LNCaP clone FGC (cell line): ENCODE data around the gene PTPN13.

ENCODE experiments used
- DNase-seq: peaks from one replicate; pipeline ENCODE4 v3.0.0-alpha.2; 2011; ENCODE audit warnings: low read depth
- H3K4me3 ChIP-seq: 2 replicates; pipeline ENCODE4 v1.5.1; 2011; ENCODE audit warnings: mild to moderate bottlenecking, low read depth, low read length, control low read depth
- TF ChIP-seq, protein P1 (sequence below): IDR thresholded peaks from 2 replicates; pipeline ENCODE4 v1.5.1; 2012; ENCODE audit warnings: mild to moderate bottlenecking; ENCODE audit not compliant: control insufficient read depth, insufficient read depth; ENCODE audit errors: extremely low read depth

The PTPN13 gene

DNA sequence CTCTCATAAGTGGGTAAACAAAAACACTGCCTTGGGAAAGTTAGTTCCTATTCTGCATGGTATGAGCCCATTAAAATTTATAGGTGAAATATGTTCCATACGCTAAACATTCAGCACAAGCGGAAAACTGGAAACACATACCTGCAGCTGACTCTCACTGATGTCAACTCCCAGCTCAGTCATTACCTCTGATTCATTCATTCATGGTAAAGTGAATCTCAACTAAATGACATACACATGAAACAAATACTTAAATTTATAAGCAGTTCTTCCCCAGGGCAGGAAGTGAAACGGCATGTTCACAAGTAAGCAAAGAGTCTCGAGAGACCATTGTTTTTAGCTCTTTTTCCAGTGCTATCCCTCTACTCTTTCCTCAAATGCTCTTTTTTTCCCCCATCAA is 253.5 kb downstream of the PTPN13 start:
- DNase-seq: no peak
- no peak overlapping the region for H3K4me3 ChIP-seq
- TF ChIP-seq, protein P1, sequence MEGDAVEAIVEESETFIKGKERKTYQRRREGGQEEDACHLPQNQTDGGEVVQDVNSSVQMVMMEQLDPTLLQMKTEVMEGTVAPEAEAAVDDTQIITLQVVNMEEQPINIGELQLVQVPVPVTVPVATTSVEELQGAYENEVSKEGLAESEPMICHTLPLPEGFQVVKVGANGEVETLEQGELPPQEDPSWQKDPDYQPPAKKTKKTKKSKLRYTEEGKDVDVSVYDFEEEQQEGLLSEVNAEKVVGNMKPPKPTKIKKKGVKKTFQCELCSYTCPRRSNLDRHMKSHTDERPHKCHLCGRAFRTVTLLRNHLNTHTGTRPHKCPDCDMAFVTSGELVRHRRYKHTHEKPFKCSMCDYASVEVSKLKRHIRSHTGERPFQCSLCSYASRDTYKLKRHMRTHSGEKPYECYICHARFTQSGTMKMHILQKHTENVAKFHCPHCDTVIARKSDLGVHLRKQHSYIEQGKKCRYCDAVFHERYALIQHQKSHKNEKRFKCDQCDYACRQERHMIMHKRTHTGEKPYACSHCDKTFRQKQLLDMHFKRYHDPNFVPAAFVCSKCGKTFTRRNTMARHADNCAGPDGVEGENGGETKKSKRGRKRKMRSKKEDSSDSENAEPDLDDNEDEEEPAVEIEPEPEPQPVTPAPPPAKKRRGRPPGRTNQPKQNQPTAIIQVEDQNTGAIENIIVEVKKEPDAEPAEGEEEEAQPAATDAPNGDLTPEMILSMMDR: no peak

DNA sequence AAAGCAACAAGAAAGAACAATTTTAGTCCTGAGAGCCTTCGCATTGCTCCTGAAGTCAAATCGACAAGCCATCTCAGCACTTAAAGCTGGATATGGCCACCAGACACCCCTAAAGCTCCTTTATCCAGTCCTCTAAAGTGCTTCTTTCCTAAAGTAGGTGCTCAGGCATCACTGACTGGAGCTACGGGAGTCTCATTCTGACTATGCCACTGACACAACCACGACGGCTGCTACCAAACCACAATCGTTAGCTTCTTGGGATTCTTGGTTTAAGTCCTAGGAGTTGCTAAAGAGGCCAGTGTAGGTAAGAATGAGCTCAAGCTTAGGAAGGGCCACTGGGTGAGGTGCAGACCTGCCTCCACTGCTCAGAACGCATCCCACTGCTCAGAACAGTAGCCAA is 254.0 kb downstream of the PTPN13 start:
- TF ChIP-seq, protein P1: no peak
- DNase-seq: no peak
- no peak overlapping the region for H3K4me3 ChIP-seq

DNA sequence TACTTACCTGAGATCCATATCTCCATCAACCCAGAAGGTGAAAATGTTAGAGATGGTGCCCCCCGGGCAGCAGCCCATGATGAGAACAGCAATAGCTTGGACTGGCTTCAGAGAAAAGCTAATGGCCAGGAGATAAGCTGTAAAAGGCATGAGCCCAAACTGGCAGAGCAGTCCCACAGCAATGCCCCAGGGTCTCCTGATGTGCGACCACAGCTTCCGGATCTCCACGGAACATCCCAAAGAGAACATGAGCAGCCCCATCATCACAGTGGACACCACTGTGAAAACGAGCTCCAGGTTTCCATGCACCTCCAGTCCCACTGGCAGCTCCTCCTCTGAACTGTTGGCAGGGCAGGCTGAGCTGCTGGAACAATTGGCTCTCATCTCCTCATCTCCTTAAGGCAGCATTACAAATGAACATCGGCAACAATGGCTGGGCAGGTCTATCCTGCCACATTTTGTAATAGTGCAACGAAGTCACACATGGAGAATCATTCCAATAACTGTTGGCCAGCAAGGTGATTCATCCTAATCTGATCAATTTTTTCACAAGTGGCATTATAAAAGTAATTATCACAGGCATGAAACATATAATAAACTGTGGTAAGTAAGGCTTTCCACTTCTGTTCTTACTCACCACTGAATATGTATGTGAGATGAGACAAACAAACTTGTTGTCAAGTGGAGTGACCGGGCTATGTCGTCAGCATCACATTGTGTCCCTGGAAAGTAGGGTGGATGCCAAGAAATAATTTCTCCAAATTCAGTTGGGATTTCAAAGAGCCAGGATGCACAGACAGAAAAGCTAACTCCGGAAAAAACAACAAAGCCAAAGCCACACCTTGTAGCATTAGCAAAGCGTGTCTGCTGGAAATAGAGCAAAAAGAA is 254.9 kb downstream of the PTPN13 start, which contains the start of gene SLC10A6:
TSS of gene SLC10A6 (minus strand) at position 653 of the 888 bp plus-strand sequence. CDS start at position 384, 269 bp downstream.
- DNase-seq: no peak
- TF ChIP-seq, protein P1: no peak
- no peak within 1 kb of the TSS for H3K4me3 ChIP-seq

- TF ChIP-seq, protein P1: no peak
- DNase-seq: no peak
- H3K4me3 ChIP-seq: no peak overlapping the region
These were observed 259.1 kb downstream of the PTPN13 start for GRCh38 chr4:86853209-86853608.

DNA sequence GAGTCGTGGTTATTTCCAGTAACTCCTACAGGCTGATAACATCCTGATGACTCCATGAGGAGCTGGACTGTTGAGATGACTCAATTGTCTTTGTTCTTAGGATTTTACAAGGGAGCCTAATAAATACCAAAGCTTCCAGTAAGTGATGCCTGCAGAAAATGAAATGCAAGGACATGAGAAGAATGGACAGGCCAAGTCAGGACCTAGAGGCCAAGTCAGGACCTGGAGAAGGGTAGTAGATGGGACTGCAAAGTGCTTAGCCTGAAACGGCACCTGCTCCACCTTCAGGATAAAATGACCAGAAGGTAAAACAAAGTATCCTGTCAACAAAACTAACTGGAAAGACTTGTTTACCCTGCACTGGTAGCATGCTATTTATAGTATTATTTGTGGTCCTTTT is 261.5 kb downstream of the PTPN13 start:
- TF ChIP-seq, protein P1: peak; percentile 36
- H3K4me3 ChIP-seq: 0 out of 2 replicates have a peak overlapping the region, but pooled peaks have one; percentile 6
- DNase-seq: peak; percentile 84

GRCh38 chr4:86856896-86857295 is 262.8 kb downstream of the PTPN13 start:
- DNase-seq: no peak
- TF ChIP-seq, protein P1: no peak
- no peak overlapping the region for H3K4me3 ChIP-seq
